Thyroid gland (tissue), 4 donors: ENCODE measurements around the gene DTNB.

ENCODE experiments used
- POLR2A ChIP-seq, 2 donors: fragments of 450-650 bp; IDR thresholded peaks; one replicate each; pipeline ENCODE4 v1.6.1; 2017; ENCODE audit warnings: antibody characterized with exemption in 2 of 2, mild to moderate bottlenecking in 2 of 2, moderate library complexity in 1 of 2
- TF ChIP-seq, protein P1 (sequence below), 6 experiments: fragments of 200-600 bp in 3 of 6; fragments of 450-650 bp in 3 of 6; sonication (generic) in 3 of 6; IDR thresholded peaks; one replicate each; pipeline ENCODE4 v1.5.1; 2016 to 2019; ENCODE audit warnings: antibody characterized with exemption in 6 of 6, mild to moderate bottlenecking in 2 of 6, inconsistent platforms in 1 of 6, moderate library complexity in 1 of 6

- TF ChIP-seq, protein P1, sequence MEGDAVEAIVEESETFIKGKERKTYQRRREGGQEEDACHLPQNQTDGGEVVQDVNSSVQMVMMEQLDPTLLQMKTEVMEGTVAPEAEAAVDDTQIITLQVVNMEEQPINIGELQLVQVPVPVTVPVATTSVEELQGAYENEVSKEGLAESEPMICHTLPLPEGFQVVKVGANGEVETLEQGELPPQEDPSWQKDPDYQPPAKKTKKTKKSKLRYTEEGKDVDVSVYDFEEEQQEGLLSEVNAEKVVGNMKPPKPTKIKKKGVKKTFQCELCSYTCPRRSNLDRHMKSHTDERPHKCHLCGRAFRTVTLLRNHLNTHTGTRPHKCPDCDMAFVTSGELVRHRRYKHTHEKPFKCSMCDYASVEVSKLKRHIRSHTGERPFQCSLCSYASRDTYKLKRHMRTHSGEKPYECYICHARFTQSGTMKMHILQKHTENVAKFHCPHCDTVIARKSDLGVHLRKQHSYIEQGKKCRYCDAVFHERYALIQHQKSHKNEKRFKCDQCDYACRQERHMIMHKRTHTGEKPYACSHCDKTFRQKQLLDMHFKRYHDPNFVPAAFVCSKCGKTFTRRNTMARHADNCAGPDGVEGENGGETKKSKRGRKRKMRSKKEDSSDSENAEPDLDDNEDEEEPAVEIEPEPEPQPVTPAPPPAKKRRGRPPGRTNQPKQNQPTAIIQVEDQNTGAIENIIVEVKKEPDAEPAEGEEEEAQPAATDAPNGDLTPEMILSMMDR (IDR thresholded peaks at IDR 0.05): no peak
- TF ChIP-seq POLR2A (IDR thresholded peaks at IDR 0.05): no peak
These were observed 91.1 kb downstream of the DTNB start for GRCh38 chr2:25582077-25582830.
